Measurements from ENCODE around the gene LRRC17.

GRCh38 chr7:102988088-102988487, 75.3 kb downstream of the LRRC17 start:
- TF ChIP-seq CTCF (IDR thresholded peaks at IDR 0.05) (no peak), POLR2A (IDR thresholded peaks at IDR 0.05) (no peak)

Measured in right lobe of liver (tissue), 4 donors.